ENCODE data around the gene NBL1.

GRCh38 chr1:19622204-19622603, 21.9 kb upstream of the NBL1 start:
- no peak for TF ChIP-seq EZH2 (IDR thresholded peaks at IDR 0.05; ENCODE audit: low read depth)
- no peak for TF ChIP-seq CTCF (conservative IDR thresholded peaks at IDR 0.05)

Data from PC-9 (cell line).